SH-SY5Y (cell line): Measurements from ENCODE around the gene ZBTB16.

ENCODE experiments used
- GATA2 ChIP-seq: IDR thresholded peaks from 2 replicates; pipeline ENCODE4 v1.6.1; 2011; ENCODE audit warnings: mild to moderate bottlenecking, low read depth, low read length
- GATA3 ChIP-seq: IDR thresholded peaks from 2 replicates; pipeline ENCODE4 v1.6.1; 2011; ENCODE audit warnings: low read depth, mild to moderate bottlenecking, low read length, moderate library complexity

ZBTB16 gene

GRCh38 chr11:114059278-114059983 is at the start of gene ZBTB16:
ZBTB16 (plus strand) TSS chr11:114059711; CDS start chr11:114063301, 3,590 bp downstream.
- TF ChIP-seq GATA2 (no peak), GATA3 (no peak)

- TF ChIP-seq GATA2, result no peak
- TF ChIP-seq GATA3, result no peak
Observed at GRCh38 chr11:114010931-114011330, 48.6 kb upstream of the ZBTB16 start.

- no peak for TF ChIP-seq GATA3
Observed at GRCh38 chr11:114011443-114011842, 48.1 kb upstream of the ZBTB16 start.

- TF ChIP-seq GATA3, result no peak
- TF ChIP-seq GATA2, result no peak
Observed at GRCh38 chr11:114015117-114015516, 44.4 kb upstream of the ZBTB16 start.

GRCh38 chr11:114016986-114017385 is 42.5 kb upstream of the ZBTB16 start:
- TF ChIP-seq GATA3 (no peak), GATA2 (no peak)

- TF ChIP-seq GATA3 (no peak), GATA2 (no peak)
Observed at GRCh38 chr11:114017723-114018122, 41.8 kb upstream of the ZBTB16 start.

GRCh38 chr11:114019046-114019445 is 40.5 kb upstream of the ZBTB16 start:
- no peak for TF ChIP-seq GATA2
- no peak for TF ChIP-seq GATA3

GRCh38 chr11:114019574-114019973 is 39.9 kb upstream of the ZBTB16 start:
- TF ChIP-seq GATA3, result no peak
- no peak for TF ChIP-seq GATA2

GRCh38 chr11:114025329-114025907 is 34.1 kb upstream of the ZBTB16 start:
- TF ChIP-seq GATA2 (no peak), GATA3 (no peak)

- TF ChIP-seq GATA2, result no peak
- TF ChIP-seq GATA3, result no peak
Observed at GRCh38 chr11:114026355-114026754, 33.2 kb upstream of the ZBTB16 start.

- peak; percentile 50; the same call in 1 of the 2 replicates for TF ChIP-seq GATA2
- TF ChIP-seq GATA3, result no peak
Observed at GRCh38 chr11:114027391-114027790, 32.1 kb upstream of the ZBTB16 start.

GRCh38 chr11:114027926-114028325 is 31.6 kb upstream of the ZBTB16 start:
- TF ChIP-seq GATA2 (no peak), GATA3 (no peak)

- no peak for TF ChIP-seq GATA2
- TF ChIP-seq GATA3, result no peak
Observed at GRCh38 chr11:114031246-114031966, 28.1 kb upstream of the ZBTB16 start.

- TF ChIP-seq GATA3, result no peak
- no peak for TF ChIP-seq GATA2
Observed at GRCh38 chr11:114031967-114032320, 27.6 kb upstream of the ZBTB16 start.

GRCh38 chr11:114033066-114033465 is 26.4 kb upstream of the ZBTB16 start:
- TF ChIP-seq GATA2, result no peak
- TF ChIP-seq GATA3, result no peak

- TF ChIP-seq GATA2 (no peak), GATA3 (no peak)
Observed at GRCh38 chr11:114033572-114033971, 25.9 kb upstream of the ZBTB16 start.

- TF ChIP-seq GATA2, result no peak
- TF ChIP-seq GATA3, result no peak
Observed at GRCh38 chr11:114034956-114035355, 24.6 kb upstream of the ZBTB16 start.
